Osteoblast (primary cell): ENCODE results near the gene SAYSD1. TPM values are rescaled to one million over a fixed set of nuclear protein-coding genes. Genes with fewer than 3 reads are reported as not detected.
A peak's percentile ranks its signal among the peaks of the same experiment; 100 is the strongest.

Experiments
- DNase-seq: peaks from one replicate; pipeline ENCODE4 v3.0.0; 2011; ENCODE audit warnings: low spot score, mixed read lengths; ENCODE audit not compliant: insufficient read length; ENCODE audit errors: missing footprints
- H2AFZ ChIP-seq: 2 replicates; pipeline ENCODE4 v1.6.0; 2011; ENCODE audit warnings: mild to moderate bottlenecking, low read length
- H3K27ac ChIP-seq: 2 replicates; pipeline ENCODE4 v1.5.1; 2011; ENCODE audit warnings: mild to moderate bottlenecking, low read depth, low read length, moderate library complexity
- H3K27me3 ChIP-seq: 2 replicates; pipeline ENCODE4 v1.6.0; 2012; ENCODE audit warnings: mild to moderate bottlenecking, control low read depth, inconsistent platforms, low read length, moderate library complexity; ENCODE audit not compliant: insufficient read depth
- H3K36me3 ChIP-seq: 2 replicates; pipeline ENCODE4 v1.5.1; 2011; ENCODE audit warnings: mild to moderate bottlenecking, low read length, control low read depth, moderate library complexity; ENCODE audit not compliant: insufficient read depth
- H3K4me1 ChIP-seq: 2 replicates; pipeline ENCODE4 v1.5.1; 2011; ENCODE audit warnings: mild to moderate bottlenecking, low read length, control low read depth, moderate library complexity; ENCODE audit not compliant: insufficient read depth
- H3K4me2 ChIP-seq: 2 replicates; pipeline ENCODE4 v1.6.0; 2011; ENCODE audit warnings: mild to moderate bottlenecking, low read length; ENCODE audit not compliant: insufficient read depth
- H3K4me3 ChIP-seq: fragments of 200-600 bp; sonication (generic); 3 replicates; pipeline ENCODE4 v1.5.1; 2012; ENCODE audit warnings: mild to moderate bottlenecking, low read length, inconsistent platforms; ENCODE audit not compliant: insufficient read depth
- H3K79me2 ChIP-seq: 2 replicates; pipeline ENCODE4 v1.6.0; 2012; ENCODE audit warnings: mild to moderate bottlenecking, low read length, control low read depth, inconsistent platforms; ENCODE audit not compliant: insufficient read depth
- H3K9me3 ChIP-seq: 2 replicates; pipeline ENCODE4 v1.5.1; 2011; ENCODE audit warnings: low read depth, low read length, control low read depth
- H4K20me1 ChIP-seq: 2 replicates; pipeline ENCODE4 v1.6.0; 2012; ENCODE audit warnings: mild to moderate bottlenecking, low read length, control low read depth; ENCODE audit not compliant: insufficient read depth
- CTCF ChIP-seq: IDR thresholded peaks from 2 replicates; pipeline ENCODE4 v1.5.1; 2011; ENCODE audit warnings: mild to moderate bottlenecking, low read depth, low read length, moderate library complexity; ENCODE audit errors: extremely low read depth
- total RNA-seq: library from RNA; depleted of rRNA; stranded (reverse); fragments of >200 nt; gene quantifications from 2 replicates; pipeline ENCODE4 v1.2.3, GENCODE V29; 2012

SAYSD1 gene
- total RNA-seq, 1 donor = 31.1 TPM

GRCh38 chr6:39088331-39088730, 26.7 kb downstream of the SAYSD1 start:
- DNase-seq = peak; percentile 76
- no peaks in the 10 kb centered on the region for H3K36me3 ChIP-seq
- H3K79me2 ChIP-seq = no peaks in the 10 kb centered on the region
- no peaks in the 10 kb centered on the region for H3K4me1 ChIP-seq
- peaks cover 4% of the 10 kb centered on the region for H3K27me3 ChIP-seq
- peak; percentile 59 for TF ChIP-seq CTCF
- H3K9me3 ChIP-seq = no peaks in the 10 kb centered on the region
- no peak overlapping the region for H2AFZ ChIP-seq
- H4K20me1 ChIP-seq = no peaks in the 10 kb centered on the region
- no peak overlapping the region for H3K4me3 ChIP-seq
- H3K27ac ChIP-seq = no peak overlapping the region
- no peak overlapping the region for H3K4me2 ChIP-seq

GRCh38 chr6:39087197-39087596, 27.8 kb downstream of the SAYSD1 start:
- Histone ChIP-seq H3K27ac (no peak overlapping the region), H3K4me3 (no peak overlapping the region), H3K36me3 (no peaks in the 10 kb centered on the region), H2AFZ (no peak overlapping the region), H4K20me1 (no peaks in the 10 kb centered on the region), H3K9me3 (no peaks in the 10 kb centered on the region), H3K4me2 (no peak overlapping the region), H3K4me1 (no peaks in the 10 kb centered on the region), H3K27me3 (peaks cover 4% of the 10 kb centered on the region), H3K79me2 (no peaks in the 10 kb centered on the region)
- TF ChIP-seq CTCF = no peak
- DNase-seq = no peak

- H3K79me2 ChIP-seq = no peaks in the 10 kb centered on the region
- peak; percentile 42 for DNase-seq
- no peak for TF ChIP-seq CTCF
- H4K20me1 ChIP-seq = no peaks in the 10 kb centered on the region
- no peak overlapping the region for H2AFZ ChIP-seq
- no peaks in the 10 kb centered on the region for H3K9me3 ChIP-seq
- H3K36me3 ChIP-seq = no peaks in the 10 kb centered on the region
- H3K27me3 ChIP-seq = peaks cover 4% of the 10 kb centered on the region
- H3K4me1 ChIP-seq = no peaks in the 10 kb centered on the region
- H3K27ac ChIP-seq = no peak overlapping the region
- no peak overlapping the region for H3K4me2 ChIP-seq
- H3K4me3 ChIP-seq = no peak overlapping the region
These were observed 28.3 kb downstream of the SAYSD1 start for GRCh38 chr6:39086711-39087110.

GRCh38 chr6:39086294-39086693, 28.7 kb downstream of the SAYSD1 start:
- Histone ChIP-seq H4K20me1 (no peaks in the 10 kb centered on the region), H2AFZ (no peak overlapping the region), H3K9me3 (no peaks in the 10 kb centered on the region), H3K79me2 (no peaks in the 10 kb centered on the region), H3K4me3 (no peak overlapping the region), H3K36me3 (no peaks in the 10 kb centered on the region), H3K27ac (no peak overlapping the region), H3K27me3 (peaks cover 4% of the 10 kb centered on the region), H3K4me1 (no peaks in the 10 kb centered on the region), H3K4me2 (no peak overlapping the region)
- peak; percentile 29 for DNase-seq
- TF ChIP-seq CTCF = no peak
